IMR-90 (cell line): ENCODE measurements around the gene FMO5. TPM values are rescaled to one million over a fixed set of nuclear protein-coding genes. Genes with fewer than 3 reads are reported as not detected.

ENCODE experiments used
- ATAC-seq: fragments of 200-7000 bp; cut with Tn5 transposase; 2 replicates; pipeline ENCODE4 v1.9.1; 2020; ENCODE audit warnings: low read depth, mild to moderate bottlenecking, moderate library complexity
- BruUV-seq: library from RNA; stranded (reverse); fragments of 400-500 nt; replicated peaks from 2 replicates; lab custom pipeline; 2021; lab: Mats Ljungman, UMichigan
- CTCF ChIA-PET: fragments of 300-600 bp; formaldehyde crosslinking; extraction: SDS; loops from one replicate; lab custom pipeline; 2021; ENCODE audit warnings: antibody characterized with exemption; lab: Yijun Ruan, JAX
- POLR2A ChIA-PET: fragments of 300-600 bp; sonication (Branson Sonifier 250); formaldehyde crosslinking; loops from one replicate; lab custom pipeline; 2022; ENCODE audit warnings: antibody characterized with exemption; ENCODE audit not compliant: unreplicated experiment; lab: Charles Lee
- DNase-seq: peaks from one replicate; pipeline ENCODE4 v3.0.0; 2013
- H2AFZ ChIP-seq: replicated peaks from 2 replicates; pipeline ENCODE3; 2013; ENCODE audit warnings: low read length, mild to moderate bottlenecking; ENCODE audit not compliant: poor library complexity
- H2AK5ac ChIP-seq: 2 replicates; pipeline ENCODE4 v1.6.1; 2013; ENCODE audit warnings: low read depth, low read length, inconsistent platforms
- H2AK9ac ChIP-seq: replicated peaks from 2 replicates; pipeline ENCODE3; 2013; ENCODE audit warnings: mild to moderate bottlenecking, low read depth, low read length, moderate library complexity; ENCODE audit not compliant: poor library complexity
- H2BK120ac ChIP-seq: 2 replicates; pipeline ENCODE4 v1.6.1; 2013; ENCODE audit warnings: low read depth, low read length, inconsistent platforms
- H2BK15ac ChIP-seq: 3 replicates; pipeline ENCODE4 v1.6.1; 2013; ENCODE audit warnings: low read depth, low read length, inconsistent platforms
- H2BK20ac ChIP-seq: 2 replicates; pipeline ENCODE4 v1.6.1; 2013; ENCODE audit warnings: low read depth, mild to moderate bottlenecking, inconsistent platforms, low read length, moderate library complexity
- H2BK5ac ChIP-seq: 2 replicates; pipeline ENCODE4 v1.6.1; 2013; ENCODE audit warnings: mild to moderate bottlenecking, low read depth, low read length, inconsistent platforms; ENCODE audit not compliant: poor library complexity, severe bottlenecking
- H3K14ac ChIP-seq: replicated peaks from 2 replicates; pipeline ENCODE4 v1.6.1; 2013; ENCODE audit warnings: low read depth, low read length, inconsistent platforms
- H3K18ac ChIP-seq: 2 replicates; pipeline ENCODE4 v1.6.1; 2013; ENCODE audit warnings: low read depth, low read length, control low read depth
- H3K23ac ChIP-seq: 2 replicates; pipeline ENCODE4 v1.6.1; 2013; ENCODE audit warnings: low read depth, low read length, inconsistent platforms
- H3K27ac ChIP-seq: 2 replicates; pipeline ENCODE4 v1.5.1; 2013; ENCODE audit warnings: mild to moderate bottlenecking, control low read depth, low read length; ENCODE audit not compliant: insufficient read depth
- H3K27me3 ChIP-seq: 2 replicates; pipeline ENCODE4 v1.6.1; 2013; ENCODE audit warnings: low read length; ENCODE audit not compliant: control insufficient read depth, insufficient read depth
- H3K36me3 ChIP-seq: 2 replicates; pipeline ENCODE4 v1.6.1; 2013; ENCODE audit warnings: low read length, mixed read lengths; ENCODE audit not compliant: control insufficient read depth, insufficient read depth
- H3K4ac ChIP-seq: 2 replicates; pipeline ENCODE4 v1.6.1; 2013; ENCODE audit warnings: low read depth, low read length, inconsistent platforms
- H3K4me1 ChIP-seq: 2 replicates; pipeline ENCODE4 v1.6.1; 2013; ENCODE audit warnings: low read length, mixed read lengths; ENCODE audit not compliant: control insufficient read depth, insufficient read depth
- H3K4me2 ChIP-seq: 2 replicates; pipeline ENCODE4 v1.6.1; 2013; ENCODE audit warnings: low read depth, mild to moderate bottlenecking, control low read depth, low read length, moderate library complexity
- H3K4me3 ChIP-seq: 2 replicates; pipeline ENCODE4 v1.5.1; 2013; ENCODE audit warnings: low read depth, mild to moderate bottlenecking, control low read depth, low read length, moderate library complexity; ENCODE audit not compliant: insufficient read depth
- H3K56ac ChIP-seq: 2 replicates; pipeline ENCODE4 v1.6.1; 2013; ENCODE audit warnings: low read length, inconsistent platforms; ENCODE audit not compliant: insufficient read depth; ENCODE audit errors: extremely low read depth
- H3K79me1 ChIP-seq, 2 experiments: 2 replicates each; pipeline ENCODE4 v1.6.1; 2013; ENCODE audit warnings: low read length in 2 of 2, inconsistent platforms in 1 of 2, low read depth in 1 of 2
- H3K9ac ChIP-seq: 2 replicates; pipeline ENCODE4 v1.6.1; 2013; ENCODE audit warnings: low read depth, low read length, control low read depth
- H3K9me1 ChIP-seq: 2 replicates; pipeline ENCODE4 v1.6.1; 2013; ENCODE audit warnings: low read length, inconsistent platforms; ENCODE audit not compliant: insufficient read depth
- H3K9me3 ChIP-seq: 2 replicates; pipeline ENCODE4 v1.6.1; 2013; ENCODE audit warnings: low read length; ENCODE audit not compliant: control insufficient read depth, insufficient read depth
- H4K20me1 ChIP-seq: 2 replicates; pipeline ENCODE4 v1.6.1; 2013; ENCODE audit warnings: low read length, inconsistent platforms; ENCODE audit not compliant: insufficient read depth
- H4K5ac ChIP-seq: 2 replicates; pipeline ENCODE4 v1.6.1; 2013; ENCODE audit warnings: mild to moderate bottlenecking, low read depth, low read length, control low read depth
- H4K8ac ChIP-seq, 2 experiments: 2 replicates each; pipeline ENCODE4 v1.6.1; 2013; ENCODE audit warnings: low read depth in 2 of 2, low read length in 2 of 2, control low read depth in 1 of 2, inconsistent platforms in 1 of 2
- H4K91ac ChIP-seq: 2 replicates; pipeline ENCODE4 v1.6.1; 2013; ENCODE audit warnings: low read depth, low read length, inconsistent platforms; ENCODE audit not compliant: insufficient read depth
- BHLHE40 ChIP-seq: fragments of 150-350 bp; IDR thresholded peaks from 2 replicates; pipeline ENCODE4 v1.6.1; 2016; ENCODE audit warnings: mild to moderate bottlenecking, low read depth, low read length
- CEBPB ChIP-seq: IDR thresholded peaks from 2 replicates; pipeline ENCODE4 v1.6.1; 2012; ENCODE audit warnings: low read depth, low read length, improper control_type of control experiment
- CHD1 ChIP-seq: IDR thresholded peaks from 2 replicates; pipeline ENCODE4 v1.6.1; 2012; ENCODE audit warnings: low read depth, low read length, improper control_type of control experiment
- FOS ChIP-seq: fragments of 150-350 bp; IDR thresholded peaks from 2 replicates; pipeline ENCODE4 v1.6.1; 2016; ENCODE audit warnings: low read depth, low read length
- MAFK ChIP-seq: IDR thresholded peaks from 2 replicates; pipeline ENCODE4 v1.6.1; 2012; ENCODE audit warnings: low read depth, low read length, improper control_type of control experiment
- MAZ ChIP-seq: IDR thresholded peaks from 2 replicates; pipeline ENCODE4 v1.6.1; 2012; ENCODE audit warnings: low read depth, mild to moderate bottlenecking, low read length, improper control_type of control experiment, moderate library complexity, borderline replicate concordance
- MXI1 ChIP-seq: IDR thresholded peaks from 2 replicates; pipeline ENCODE4 v1.6.1; 2012; ENCODE audit warnings: low read depth, mild to moderate bottlenecking, low read length, moderate library complexity, borderline replicate concordance
- NFE2L2 ChIP-seq: fragments of 150-350 bp; IDR thresholded peaks from 2 replicates; pipeline ENCODE4 v1.6.1; 2016; ENCODE audit warnings: low read depth, mild to moderate bottlenecking, low read length
- POLR2A ChIP-seq: IDR thresholded peaks from 2 replicates; pipeline ENCODE4 v1.6.1; 2012; ENCODE audit warnings: mild to moderate bottlenecking, low read depth, low read length
- RAD21 ChIP-seq: IDR thresholded peaks from 2 replicates; pipeline ENCODE4 v1.6.1; 2012; ENCODE audit warnings: low read length, improper control_type of control experiment
- RCOR1 ChIP-seq: IDR thresholded peaks from 2 replicates; pipeline ENCODE4 v1.6.1; 2012; ENCODE audit warnings: mild to moderate bottlenecking, low read length, improper control_type of control experiment; ENCODE audit not compliant: insufficient replicate concordance
- RFX5 ChIP-seq: IDR thresholded peaks from 2 replicates; pipeline ENCODE4 v1.8.0; 2012; ENCODE audit warnings: low read depth, mild to moderate bottlenecking, low read length, moderate library complexity
- SMC3 ChIP-seq: fragments of 150-350 bp; IDR thresholded peaks from 2 replicates; pipeline ENCODE4 v1.6.1; 2016; ENCODE audit warnings: low read depth, mild to moderate bottlenecking, antibody characterized with exemption, low read length, moderate library complexity
- WGBS, 2 experiments: methylation state at CpG; one replicate each; pipeline versions ENCODE4 v1.1.5 to v1.1.7; 2013; ENCODE audit warnings: missing lambda C conversion rate in 2 of 2; ENCODE audit not compliant: insufficient read length in 1 of 2; ENCODE audit errors: extremely low coverage in 2 of 2; 5-methylcytosine and 5-hydroxymethylcytosine counted together
- dilution Hi-C: fragments of 300-500 bp; cut with HindIII; formaldehyde crosslinking; loops from one replicate; pipeline ENCODE4 v1.14.3; 2018; ENCODE audit warnings: low sequenced_read_pairs; ENCODE audit not compliant: unreplicated experiment
- in situ Hi-C: fragments of 300-500 bp; cut with MboI; formaldehyde crosslinking; loops from 3 replicates; pipeline ENCODE4 v1.14.3; 2019; ENCODE audit warnings: low sequenced_read_pairs, inconsistent platforms, mixed read lengths
- intact Hi-C: fragments of 100-400 bp; cut with micrococcal nuclease; formaldehyde crosslinking; loops from 2 replicates; pipeline ENCODE4 v1.10.0; 2022
- polyA plus RNA-seq, 3 experiments: library from polyadenylated mRNA; depleted of rRNA; stranded (reverse); fragments of >200 nt; gene quantifications; 2 replicates each; pipeline ENCODE4 v1.2.3, GENCODE V29; 2012; ENCODE audit warnings: low replicate concordance in 1 of 3
- total RNA-seq: library from RNA; depleted of rRNA; stranded (reverse); fragments of >200 nt; gene quantifications from 2 replicates; pipeline ENCODE4 v1.2.3, GENCODE V29; 2012
- TF ChIP-seq, protein P1 (sequence below): fragments of 150-350 bp; IDR thresholded peaks from 2 replicates; pipeline ENCODE4 v1.6.1; 2016; ENCODE audit warnings: low read depth, mild to moderate bottlenecking, low read length, moderate library complexity, borderline replicate concordance
- TF ChIP-seq, protein P2 (sequence below): fragments of 150-350 bp; IDR thresholded peaks from 2 replicates; pipeline ENCODE4 v1.6.1; 2017; ENCODE audit warnings: mild to moderate bottlenecking, antibody characterized with exemption, low read length, low read depth

Gene FMO5
- total and polyA plus RNA-seq, 2 of the 4 experiments (the other 2 are of a cell fraction): 0.36 to 0.51 TPM

DNA sequence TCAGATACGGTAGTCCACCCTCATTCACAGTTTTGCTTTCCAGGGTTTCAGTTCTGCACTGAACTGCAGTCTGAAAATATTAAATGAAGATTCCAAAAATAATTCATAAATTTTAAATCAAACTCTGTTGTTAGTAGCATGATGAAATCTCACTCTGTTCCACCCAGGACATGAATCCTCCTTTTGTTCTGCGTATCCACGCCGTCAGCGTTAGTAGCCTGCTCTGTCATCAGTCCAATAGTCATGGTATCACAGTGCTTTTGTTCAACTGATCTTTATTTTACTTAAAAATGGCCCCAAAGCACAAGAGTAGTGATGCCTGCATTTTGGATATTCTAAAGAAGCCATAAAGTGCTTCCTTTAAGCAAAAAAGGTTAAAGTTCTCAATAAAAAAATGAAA lies 41.2 kb upstream of the FMO5 start:
- no peak overlapping the region for H2BK5ac ChIP-seq
- H2AK9ac ChIP-seq: no peak overlapping the region
- no peak overlapping the region for H4K8ac ChIP-seq
- no peak overlapping the region for H3K14ac ChIP-seq
- no peak overlapping the region for H3K18ac ChIP-seq
- no peak overlapping the region for H2BK15ac ChIP-seq
- H4K20me1 ChIP-seq: no peaks in the 10 kb centered on the region
- peaks cover 4% of the 10 kb centered on the region; the same call in 1 of the 2 replicates for H3K4me1 ChIP-seq
- no peak overlapping the region for H3K4ac ChIP-seq
- H3K56ac ChIP-seq: no peak overlapping the region
- H3K9me3 ChIP-seq: no peaks in the 10 kb centered on the region
- peaks cover 3 to 8% of the 10 kb centered on the region in 2 experiments; a peak in 2 of 4 replicates for H3K79me1 ChIP-seq
- H2BK120ac ChIP-seq: no peak overlapping the region
- ATAC-seq (no peak), DNase-seq (no peak)
- H3K23ac ChIP-seq: no peak overlapping the region
- H4K5ac ChIP-seq: no peak overlapping the region
- dilution Hi-C loops: no loop called here
- H3K27me3 ChIP-seq: no peaks in the 10 kb centered on the region
- in situ Hi-C loops: no loop called here
- ChIA-PET CTCF (no interaction called here), POLR2A (no interaction called here)
- H2AFZ ChIP-seq: no peak overlapping the region
- intact Hi-C loops: no loop called here
- no peak overlapping the region for H3K9ac ChIP-seq
- TF ChIP-seq MAFK (no peak), FOS (no peak), CEBPB (no peak), SMC3 (no peak), CHD1 (no peak), BHLHE40 (no peak), RCOR1 (no peak), RFX5 (no peak), POLR2A (no peak), NFE2L2 (no peak), MAZ (no peak), RAD21 (no peak), MXI1 (no peak)
- TF ChIP-seq, protein P1, sequence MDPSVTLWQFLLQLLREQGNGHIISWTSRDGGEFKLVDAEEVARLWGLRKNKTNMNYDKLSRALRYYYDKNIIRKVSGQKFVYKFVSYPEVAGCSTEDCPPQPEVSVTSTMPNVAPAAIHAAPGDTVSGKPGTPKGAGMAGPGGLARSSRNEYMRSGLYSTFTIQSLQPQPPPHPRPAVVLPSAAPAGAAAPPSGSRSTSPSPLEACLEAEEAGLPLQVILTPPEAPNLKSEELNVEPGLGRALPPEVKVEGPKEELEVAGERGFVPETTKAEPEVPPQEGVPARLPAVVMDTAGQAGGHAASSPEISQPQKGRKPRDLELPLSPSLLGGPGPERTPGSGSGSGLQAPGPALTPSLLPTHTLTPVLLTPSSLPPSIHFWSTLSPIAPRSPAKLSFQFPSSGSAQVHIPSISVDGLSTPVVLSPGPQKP: no peak
- TF ChIP-seq, protein P2, sequence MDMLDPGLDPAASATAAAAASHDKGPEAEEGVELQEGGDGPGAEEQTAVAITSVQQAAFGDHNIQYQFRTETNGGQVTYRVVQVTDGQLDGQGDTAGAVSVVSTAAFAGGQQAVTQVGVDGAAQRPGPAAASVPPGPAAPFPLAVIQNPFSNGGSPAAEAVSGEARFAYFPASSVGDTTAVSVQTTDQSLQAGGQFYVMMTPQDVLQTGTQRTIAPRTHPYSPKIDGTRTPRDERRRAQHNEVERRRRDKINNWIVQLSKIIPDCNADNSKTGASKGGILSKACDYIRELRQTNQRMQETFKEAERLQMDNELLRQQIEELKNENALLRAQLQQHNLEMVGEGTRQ: no peak
- no peak overlapping the region for H2AK5ac ChIP-seq
- H3K4me2 ChIP-seq: no peak overlapping the region
- no CpG with 5 or more reads among the region's 5 CpGs for WGBS, 2 experiments
- no TSS peak for BruUV-seq
- no peaks in the 10 kb centered on the region; the same call in 1 of the 2 replicates for H3K9me1 ChIP-seq
- H3K27ac ChIP-seq: no peak overlapping the region
- H2BK20ac ChIP-seq: no peak overlapping the region
- H3K4me3 ChIP-seq: no peak overlapping the region
- peaks cover 15% of the 10 kb centered on the region for H3K36me3 ChIP-seq
- H4K91ac ChIP-seq: no peak overlapping the region
